Measurements from ENCODE around the gene ZNF598. TPM values are rescaled to one million over a fixed set of nuclear protein-coding genes. Genes with fewer than 3 reads are reported as not detected.
A peak's percentile ranks its signal among the peaks of the same experiment; 100 is the strongest.

ZNF598 gene
- total and polyA plus RNA-seq, 2 of the 13 experiments (the other 11 are each of a cell fraction or from before 2014, with no cell fraction given) = 13.5 to 14.2 TPM

- TF ChIP-seq HBP1 (CRISPR knock-in tag; IDR thresholded peaks at IDR 0.05; ENCODE audit: low read depth) (peak; percentile 80; the same call in 1 of the 2 replicates), LBX2 (CRISPR knock-in tag; IDR thresholded peaks at IDR 0.05; ENCODE audit: borderline replicate concordance) (no peak), ZNF770 (CRISPR knock-in tag; IDR thresholded peaks at IDR 0.05) (peak; percentile 100), ZFP90 (CRISPR knock-in tag; IDR thresholded peaks at IDR 0.05; ENCODE audit: borderline replicate concordance) (no peak; the same call in 1 of the 2 replicates), CCDC6 (CRISPR knock-in tag; IDR thresholded peaks at IDR 0.05) (peak; percentile 91), MBD4 (IDR thresholded peaks at IDR 0.05; ENCODE audit: borderline replicate concordance, low read length) (no peak), ZNF350 (CRISPR knock-in tag; IDR thresholded peaks at IDR 0.05; ENCODE audit: borderline replicate concordance, low read depth) (no peak; the same call in 1 of the 2 replicates), NFIC (IDR thresholded peaks at IDR 0.05; ENCODE audit: low read length) (no peak), GFI1 (CRISPR knock-in tag; IDR thresholded peaks at IDR 0.05; ENCODE audit: borderline replicate concordance) (peak; percentile 88), ATM (IDR thresholded peaks at IDR 0.05; ENCODE audit: borderline replicate concordance) (no peak), ZNF740 (CRISPR knock-in tag; IDR thresholded peaks at IDR 0.05) (no peak), ZKSCAN5 (CRISPR knock-in tag; IDR thresholded peaks at IDR 0.05) (no peak), PHF8 (CRISPR knock-in tag; IDR thresholded peaks at IDR 0.05) (peak; percentile 61), SIX4 (CRISPR knock-in tag; IDR thresholded peaks at IDR 0.05) (no peak), THYN1 (CRISPR knock-in tag; IDR thresholded peaks at IDR 0.05; ENCODE audit: borderline replicate concordance, low read depth) (no peak), MAF1 (CRISPR knock-in tag; IDR thresholded peaks at IDR 0.05; ENCODE audit: borderline replicate concordance) (no peak), ZBTB4 (CRISPR knock-in tag; IDR thresholded peaks at IDR 0.05; ENCODE audit: borderline replicate concordance) (no peak; the same call in 1 of the 2 replicates), MTA3 (CRISPR knock-in tag; IDR thresholded peaks at IDR 0.05) (no peak), ZBTB38 (CRISPR knock-in tag; IDR thresholded peaks at IDR 0.05) (peak; percentile 40), ZNF674 (CRISPR knock-in tag; IDR thresholded peaks at IDR 0.05; ENCODE audit: low read depth) (no peak), DRAP1 (CRISPR knock-in tag; IDR thresholded peaks at IDR 0.05) (peak; percentile 15; the same call in 1 of the 2 replicates), PITX1 (CRISPR knock-in tag; IDR thresholded peaks at IDR 0.05) (peak; percentile 57)
Observed at GRCh38 chr16:1983544-1984346, 25.9 kb downstream of the ZNF598 start, which contains the start of gene GFER (continued).

Measured in HepG2 (cell line).